ENCODE measurements around the gene TPP1. TPM values are rescaled to one million over a fixed set of nuclear protein-coding genes. Genes with fewer than 3 reads are reported as not detected.

Gene TPP1
- total and polyA plus RNA-seq, 5 experiments from 2014 or later, result 84.8 to 130 (median 107) TPM

GRCh38 chr11:6571434-6572008, 47.7 kb downstream of the TPP1 start:
- Mint-ChIP-seq H3K9me3 (no peaks in the 10 kb centered on the region), H3K27ac (no peak overlapping the region), H3K4me3 (no peak overlapping the region), H3K4me1 (peaks cover 0 to 11% (median 4%) of the 10 kb centered on the region in 4 donors), H3K27me3 (no peaks in the 10 kb centered on the region), H3K36me3 (peaks cover 0 to 15% (median 8%) of the 10 kb centered on the region in 3 donors)
- DNase-seq (no peak), ATAC-seq (no peak)
- POLR2A ChIA-PET, result no interaction called here

GRCh38 chr11:6570691-6571427, 48.4 kb downstream of the TPP1 start:
- POLR2A ChIA-PET, result no interaction called here

GRCh38 chr11:6569706-6570105, 49.5 kb downstream of the TPP1 start:
- no peak for DNase-seq
- POLR2A ChIA-PET, result no interaction called here
- Mint-ChIP-seq H3K9me3 (no peaks in the 10 kb centered on the region), H3K4me1 (peaks cover 0 to 10% (median 2%) of the 10 kb centered on the region in 4 donors), H3K4me3 (no peak overlapping the region), H3K27me3 (no peaks in the 10 kb centered on the region), H3K27ac (peak overlapping the region in 3 of 10 donors; percentile 50 to 67 (median 56)), H3K36me3 (peaks cover 0 to 16% (median 14%) of the 10 kb centered on the region in 3 donors)
- no peak for ATAC-seq

More at GRCh38 chr11:6570691-6571427, 48.4 kb downstream of the TPP1 start:
- Mint-ChIP-seq H3K36me3 (peaks cover 0 to 16% (median 8%) of the 10 kb centered on the region in 3 donors), H3K27me3 (no peaks in the 10 kb centered on the region), H3K27ac (no peak overlapping the region), H3K4me1 (peaks cover 0 to 10% (median 2%) of the 10 kb centered on the region in 4 donors), H3K9me3 (no peaks in the 10 kb centered on the region), H3K4me3 (no peak overlapping the region)
- no peak for DNase-seq
- ATAC-seq, result no peak

GRCh38 chr11:6568191-6568918, 50.9 kb downstream of the TPP1 start:
- Mint-ChIP-seq H3K27ac (peak overlapping the region in 2 of 10 donors; percentile 9 to 67), H3K4me1 (peaks cover 0 to 10% (median 1%) of the 10 kb centered on the region in 4 donors), H3K27me3 (no peaks in the 10 kb centered on the region), H3K4me3 (no peak overlapping the region), H3K9me3 (no peaks in the 10 kb centered on the region), H3K36me3 (peaks cover 0 to 19% (median 10%) of the 10 kb centered on the region in 3 donors)
- DNase-seq (peak in 1 of 10 donors; percentile 13), ATAC-seq (no peak)
- POLR2A ChIA-PET, result no interaction called here

- H3K27me3 Mint-ChIP-seq, result no peaks in the 10 kb centered on the region
- ATAC-seq (no peak), DNase-seq (peak in 1 of 10 donors; percentile 12)
- peaks cover 0 to 10% (median 1%) of the 10 kb centered on the region in 4 donors for H3K4me1 Mint-ChIP-seq
- no peaks in the 10 kb centered on the region for H3K9me3 Mint-ChIP-seq
- H3K36me3 Mint-ChIP-seq, result peaks cover 2 to 23% (median 12%) of the 10 kb centered on the region in 3 donors
- no peak overlapping the region for H3K27ac Mint-ChIP-seq
- H3K4me3 Mint-ChIP-seq, result no peak overlapping the region
- POLR2A ChIA-PET, result no interaction called here
Observed at GRCh38 chr11:6567371-6567745, 51.9 kb downstream of the TPP1 start.

- Mint-ChIP-seq H3K36me3 (peaks cover 6 to 26% (median 10%) of the 10 kb centered on the region in 3 donors), H3K27ac (peak overlapping the region in 2 of 10 donors; percentile 29 to 36), H3K27me3 (no peaks in the 10 kb centered on the region), H3K9me3 (no peaks in the 10 kb centered on the region), H3K4me3 (no peak overlapping the region), H3K4me1 (peaks cover 0 to 10% (median 1%) of the 10 kb centered on the region in 4 donors)
- DNase-seq (no peak), ATAC-seq (no peak)
- POLR2A ChIA-PET, result interaction anchor here (0.5 kb wide), 1 partner anchor 26 kb away, joined by 3 read pairs; no protein-coding TSS in a partner anchor
Observed at GRCh38 chr11:6566704-6567370, 52.4 kb downstream of the TPP1 start.

- H3K4me1 Mint-ChIP-seq, result peaks cover 0 to 8% (median 1%) of the 10 kb centered on the region in 4 donors
- H3K36me3 Mint-ChIP-seq, result peaks cover 9 to 30% (median 11%) of the 10 kb centered on the region in 3 donors
- ATAC-seq (no peak), DNase-seq (peak in 1 of 10 donors; percentile 12)
- H3K27me3 Mint-ChIP-seq, result no peaks in the 10 kb centered on the region
- H3K27ac Mint-ChIP-seq, result peak overlapping the region in 2 of 10 donors; percentile 29 to 36
- H3K4me3 Mint-ChIP-seq, result no peak overlapping the region
- no peaks in the 10 kb centered on the region for H3K9me3 Mint-ChIP-seq
- POLR2A ChIA-PET, result interaction anchor here (0.5 kb wide), 1 partner anchor 27 kb away, joined by 3 read pairs; no protein-coding TSS in a partner anchor
Observed at GRCh38 chr11:6565988-6566703, 53.1 kb downstream of the TPP1 start.

- Mint-ChIP-seq H3K4me3 (no peak overlapping the region), H3K36me3 (peaks cover 9 to 36% (median 11%) of the 10 kb centered on the region in 3 donors), H3K9me3 (no peaks in the 10 kb centered on the region), H3K27ac (peak overlapping the region in 2 of 10 donors; percentile 29 to 36), H3K4me1 (peaks cover 0 to 8% (median 1%) of the 10 kb centered on the region in 4 donors), H3K27me3 (no peaks in the 10 kb centered on the region)
- DNase-seq (no peak), ATAC-seq (no peak)
- POLR2A ChIA-PET, result no interaction called here
Observed at GRCh38 chr11:6565325-6565724, 53.9 kb downstream of the TPP1 start.

GRCh38 chr11:6563667-6564066, 55.6 kb downstream of the TPP1 start:
- peaks cover 0 to 5% (median 0%) of the 10 kb centered on the region in 4 donors for H3K4me1 Mint-ChIP-seq
- H3K4me3 Mint-ChIP-seq, result no peak overlapping the region
- DNase-seq (peak in 1 of 10 donors; percentile 8), ATAC-seq (no peak)
- POLR2A ChIA-PET, result no interaction called here
- peaks cover 11 to 47% (median 11%) of the 10 kb centered on the region in 3 donors for H3K36me3 Mint-ChIP-seq
- H3K9me3 Mint-ChIP-seq, result no peaks in the 10 kb centered on the region
- no peaks in the 10 kb centered on the region for H3K27me3 Mint-ChIP-seq
- H3K27ac Mint-ChIP-seq, result peak overlapping the region in 1 of 10 donors; percentile 12

GRCh38 chr11:6563121-6563619, 56.1 kb downstream of the TPP1 start:
- POLR2A ChIA-PET, result no interaction called here
- Mint-ChIP-seq H3K4me3 (no peak overlapping the region), H3K36me3 (peaks cover 11 to 47% (median 12%) of the 10 kb centered on the region in 3 donors), H3K27ac (no peak overlapping the region), H3K27me3 (no peaks in the 10 kb centered on the region), H3K4me1 (peaks cover 0 to 3% (median 0%) of the 10 kb centered on the region in 4 donors), H3K9me3 (no peaks in the 10 kb centered on the region)
- DNase-seq (peak in 1 of 10 donors; percentile 10), ATAC-seq (no peak)
